ENCODE results near the gene SLC28A3. TPM values are rescaled to one million over a fixed set of nuclear protein-coding genes. Genes with fewer than 3 reads are reported as not detected.

The SLC28A3 gene
- under 0.01 TPM in 1 of 2 replicates, not detected in the other for total RNA-seq

GRCh38 chr9:84340535-84340934 is at the start of gene SLC28A3:
TSS of gene SLC28A3 (minus strand) at chr9:84340758. CDS start at chr9:84340633, 125 bp downstream.

All from cardiac atrium fibroblast (primary cell).